Posterior cingulate gyrus (tissue), 11 donors: ENCODE data around the gene IRGQ.
A peak's percentile ranks its signal among the peaks of the same experiment; 100 is the strongest.

Source experiments
- DNase-seq, 10 donors: peaks; one replicate each; pipeline versions ENCODE4 v3.0.0 to v3.0.0-alpha.2; 2020 to 2021; ENCODE audit warnings: mixed read lengths in 3 of 10
- intact Hi-C: fragments of 100-400 bp; cut with DNase I; formaldehyde crosslinking; loops from one replicate; pipeline ENCODE4 v1.15.1; 2023

The IRGQ gene

DNA sequence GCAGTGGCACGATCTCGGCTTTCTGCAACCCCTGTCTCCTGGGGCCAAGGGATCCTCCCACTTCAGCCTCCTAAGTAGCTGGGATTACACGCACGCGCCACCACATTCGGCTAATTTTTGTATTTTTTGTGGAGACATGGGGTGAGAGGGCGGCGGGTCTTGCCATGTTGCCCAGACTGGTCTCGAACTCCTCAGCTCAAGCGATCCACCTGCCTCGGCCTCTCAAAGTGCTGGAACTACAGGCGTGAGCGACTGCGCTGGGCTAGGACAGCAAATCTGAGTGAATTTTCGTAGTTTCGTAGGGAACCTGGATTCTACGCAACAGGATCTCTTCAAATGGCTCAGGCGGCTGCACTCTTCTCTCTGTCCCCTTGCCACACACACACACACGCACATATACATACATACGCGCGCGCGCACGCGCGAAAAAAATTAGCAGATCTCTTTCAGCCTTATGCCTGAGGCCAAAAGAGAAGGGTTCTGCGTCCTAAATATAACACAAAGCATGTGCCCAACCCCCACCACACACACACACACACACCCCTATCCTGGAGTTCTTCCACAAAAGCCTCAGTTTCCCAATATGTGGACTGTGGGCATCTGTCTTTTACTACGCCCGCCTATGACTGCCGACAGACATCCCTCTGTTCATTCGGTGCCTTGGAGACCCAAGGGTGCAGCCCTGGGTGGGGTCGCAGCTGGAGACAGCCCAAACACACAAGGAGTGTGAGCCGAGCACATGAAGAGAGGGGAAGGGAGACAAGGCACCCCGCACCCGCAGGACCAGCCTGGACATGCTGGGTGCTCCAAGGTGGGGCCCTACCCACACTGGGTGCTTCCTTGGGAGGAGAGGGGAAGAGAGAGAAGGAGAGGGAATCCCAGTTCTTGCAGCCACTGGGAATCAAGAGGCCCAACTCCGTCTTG, 19.7 kb downstream of the IRGQ start:
- peak in 1 of 10 donors; percentile 84 for DNase-seq
- intact Hi-C loops = loop anchor here (1.0 kb wide), 1 partner anchor 20 kb away; the partner anchor contains the start of genes IRGQ and ZNF576

DNA sequence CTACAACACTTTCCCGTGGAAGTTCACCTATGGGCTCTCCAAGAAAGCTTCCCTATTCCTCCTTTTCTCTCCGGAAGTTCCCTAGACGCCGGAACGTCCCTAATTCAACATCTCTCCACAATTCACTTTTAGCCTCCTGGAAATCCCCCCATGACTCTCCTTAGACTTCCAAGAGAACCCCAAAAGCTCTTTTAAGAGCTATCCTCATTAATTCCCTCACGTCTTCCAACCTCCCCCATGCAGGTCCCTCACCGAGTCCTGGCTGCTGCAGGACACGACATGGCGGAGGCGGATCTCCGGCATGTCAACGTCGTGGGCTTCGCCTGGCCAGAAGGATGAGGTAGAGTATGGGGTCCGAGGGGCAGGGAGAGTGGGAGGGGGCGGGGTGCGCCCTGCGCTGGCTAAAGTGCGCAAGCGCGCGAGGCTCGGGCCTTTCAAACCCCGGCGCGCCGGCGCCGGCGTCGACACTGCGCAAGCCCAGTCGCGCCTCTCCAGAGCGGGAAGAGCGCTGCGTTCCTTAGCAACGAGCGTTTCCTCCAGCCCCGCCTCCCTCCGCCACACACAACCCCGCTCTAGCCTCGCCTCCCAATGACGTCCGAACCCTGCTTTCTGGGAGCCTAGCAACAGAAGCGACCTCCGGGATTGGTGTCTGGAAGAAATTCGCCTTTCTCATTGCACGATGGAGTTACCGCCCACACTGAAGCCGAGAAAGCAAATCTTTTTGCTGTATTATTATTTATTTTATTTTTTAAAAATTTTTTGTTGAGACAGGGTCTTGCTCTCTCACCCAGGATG, 20.6 kb downstream of the IRGQ start, which contains the start of the genes PINLYP and XRCC1:
TSS of gene PINLYP (plus strand) at position 646 of the 795 bp plus-strand sequence. CDS start 1,391 bp downstream, outside the sequence.
TSS of gene XRCC1 (minus strand) at position 372 of the 795 bp plus-strand sequence. CDS start at position 303, 69 bp downstream.
- peak; percentile 93 to 100 (median 96) for DNase-seq
- intact Hi-C loops = loop anchor here (1.0 kb wide), 1 partner anchor 21 kb away; the partner anchor contains the start of genes IRGQ and ZNF576

DNA sequence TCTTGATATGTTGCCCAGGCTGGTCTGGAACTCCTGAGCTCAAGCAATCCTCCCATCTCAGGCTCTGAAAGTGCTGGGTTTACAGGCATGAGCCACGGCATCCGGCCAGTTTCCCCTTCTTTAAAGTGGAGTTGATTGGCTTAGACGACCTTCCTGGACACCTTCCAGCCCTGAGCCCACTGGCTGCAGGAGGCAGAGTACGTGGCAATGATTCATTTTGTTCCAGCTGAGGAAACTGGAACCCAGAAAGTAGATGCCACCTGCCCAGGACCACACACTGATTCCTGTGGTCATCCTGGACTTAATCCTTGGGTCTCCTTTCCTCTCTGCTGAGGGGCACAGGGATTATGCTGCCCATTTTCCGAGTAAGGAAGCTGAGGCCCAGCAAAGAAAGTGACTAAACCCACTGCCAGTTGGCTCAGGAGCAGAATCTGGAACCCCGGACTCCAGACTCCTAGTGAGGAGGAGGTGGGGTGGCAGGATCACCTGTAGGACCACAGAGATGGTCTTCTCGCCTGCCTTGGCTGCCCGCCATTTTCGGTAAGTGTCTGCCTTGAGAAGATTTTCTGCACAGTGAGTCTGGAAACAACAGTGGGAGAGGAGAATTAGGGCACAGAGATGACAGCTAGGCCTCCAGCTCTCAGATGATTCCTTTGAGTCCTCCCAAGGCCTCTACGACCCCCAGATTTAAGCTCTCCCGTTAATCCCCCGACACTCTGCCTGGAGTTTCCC, 21.3 kb downstream of the IRGQ start:
- intact Hi-C loops = loop anchor here (1.0 kb wide), 1 partner anchor 22 kb away; the partner anchor contains the start of genes IRGQ and ZNF576
- DNase-seq = peak in 1 of 10 donors; percentile 37

DNA sequence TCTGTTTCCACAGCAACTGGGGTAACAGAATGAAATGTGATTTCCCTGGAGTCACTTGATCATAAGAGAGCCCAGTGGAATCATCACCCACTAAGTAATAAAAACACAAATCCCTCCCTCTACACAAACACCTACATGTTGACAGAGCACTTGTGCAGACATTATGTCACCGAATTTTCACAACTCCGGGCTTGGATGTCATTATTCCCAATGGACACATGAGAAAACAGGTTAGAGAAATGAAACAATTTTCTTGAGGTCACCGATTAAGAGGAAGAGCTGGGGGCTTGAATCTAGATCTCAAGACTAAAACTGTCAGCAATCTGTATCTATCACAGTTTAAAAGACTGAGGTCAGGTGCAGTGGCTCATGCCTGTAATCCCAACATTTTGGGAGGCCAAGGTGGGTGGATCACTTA, 23.8 kb downstream of the IRGQ start:
- intact Hi-C loops = no loop called here

DNA sequence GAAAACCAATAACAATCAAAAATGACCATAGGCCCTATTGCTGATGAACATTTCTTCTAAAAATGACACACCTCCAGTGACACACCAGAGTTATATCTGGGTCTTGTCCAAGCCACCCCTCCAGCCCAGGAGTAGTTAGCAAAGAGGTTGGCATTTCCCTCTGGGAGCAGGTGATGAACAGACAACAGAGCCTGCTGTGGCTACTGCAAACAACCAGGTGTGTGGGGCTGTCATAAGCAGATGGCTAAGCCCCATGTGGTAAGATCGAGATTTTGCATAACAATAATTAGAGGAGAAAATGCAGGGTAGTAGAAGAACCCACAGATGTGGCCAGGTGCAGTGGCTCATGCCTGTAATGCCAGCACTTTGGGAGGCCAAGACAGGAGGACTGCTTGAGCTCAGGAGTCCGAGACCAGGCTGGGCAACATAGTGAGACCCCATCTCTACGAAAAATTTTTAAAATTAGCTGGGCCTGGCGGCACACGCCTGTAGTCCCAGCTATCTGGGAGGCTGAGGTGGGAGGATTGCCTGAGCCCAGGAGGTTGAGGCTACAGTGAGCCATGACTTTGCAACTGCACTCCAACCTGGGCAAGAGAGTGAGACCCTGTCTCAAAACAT, 25.7 kb downstream of the IRGQ start:
- DNase-seq = peak in 1 of 10 donors; percentile 30
- intact Hi-C loops = no loop called here

More for the DNA sequence above, 23.8 kb downstream of the IRGQ start:
- DNase-seq = no peak

DNA sequence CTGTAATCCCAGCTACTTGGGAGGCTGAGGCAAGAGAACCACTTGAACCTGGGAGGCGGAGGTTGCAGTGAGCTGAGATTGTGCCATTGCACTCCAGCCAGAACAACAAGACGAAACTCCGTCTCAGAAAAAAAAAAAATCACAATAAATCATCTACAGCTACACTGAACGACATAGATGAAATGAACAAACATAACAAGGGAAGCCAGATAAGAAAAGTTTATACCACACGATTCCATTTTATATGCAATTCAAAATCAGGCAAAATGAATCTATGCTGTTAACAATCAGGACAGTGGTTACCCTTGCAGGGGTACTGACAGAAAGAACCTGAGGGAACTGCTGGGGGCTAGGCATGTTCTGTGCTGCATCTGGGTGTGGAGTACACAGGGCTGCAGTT, 26.3 kb downstream of the IRGQ start:
- peak in 1 of 10 donors; percentile 5 for DNase-seq

DNA sequence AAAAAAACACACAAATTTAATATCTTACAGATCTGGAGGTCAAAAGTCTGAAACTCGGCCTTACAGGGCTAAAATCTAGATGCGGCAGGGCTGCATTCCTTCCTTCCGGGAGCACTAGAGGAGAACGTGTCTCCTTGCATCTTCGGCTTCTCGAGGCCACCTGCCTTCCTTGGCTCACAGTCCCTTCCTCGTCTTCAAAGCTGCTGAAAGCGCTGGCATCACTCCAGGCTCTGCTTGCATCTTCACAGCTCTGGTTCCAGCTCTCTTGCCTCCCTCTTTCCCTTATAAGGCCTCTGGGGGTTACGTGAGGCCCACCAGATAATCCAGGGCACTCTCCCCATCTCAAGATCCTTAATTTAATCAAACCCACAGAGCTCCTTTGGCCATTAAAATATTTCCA, 31.1 kb downstream of the IRGQ start:
- DNase-seq = peak in 8 of 10 donors; percentile 39 to 92 (median 64)
- intact Hi-C loops = no loop called here

More for the DNA sequence above, 26.3 kb downstream of the IRGQ start:
- intact Hi-C loops = no loop called here

DNA sequence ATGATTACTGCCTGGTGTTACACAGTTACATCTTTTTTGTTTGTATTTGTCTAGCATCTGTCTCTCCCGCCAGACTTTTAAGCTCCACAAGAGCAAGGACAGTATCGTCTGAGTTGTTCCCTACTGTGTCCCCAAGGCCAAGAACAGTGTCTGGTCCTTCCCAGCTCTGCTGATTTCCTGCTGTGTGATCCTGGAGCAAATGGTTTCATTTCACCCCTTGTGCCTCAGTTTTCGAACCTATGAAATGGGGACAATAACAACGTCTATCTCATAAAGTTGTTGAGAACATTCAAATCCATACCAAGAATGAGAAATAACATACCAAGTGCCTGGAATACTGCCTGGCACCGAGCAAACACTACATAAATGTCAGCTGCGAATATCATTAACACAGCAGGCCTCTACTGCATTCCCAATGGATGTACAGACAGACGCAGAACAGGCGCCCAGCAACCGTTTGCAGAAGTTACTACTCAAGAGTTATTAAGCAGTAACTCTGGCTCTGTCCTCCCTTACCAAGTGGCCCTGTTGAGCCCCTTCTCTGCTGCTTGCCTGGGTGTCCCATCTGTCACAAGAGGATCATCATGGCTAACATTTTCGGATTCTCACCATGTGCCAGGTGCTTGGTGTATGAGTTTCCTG, 32.0 kb downstream of the IRGQ start:
- intact Hi-C loops = no loop called here
- peak in 1 of 10 donors; percentile 36 for DNase-seq

DNA sequence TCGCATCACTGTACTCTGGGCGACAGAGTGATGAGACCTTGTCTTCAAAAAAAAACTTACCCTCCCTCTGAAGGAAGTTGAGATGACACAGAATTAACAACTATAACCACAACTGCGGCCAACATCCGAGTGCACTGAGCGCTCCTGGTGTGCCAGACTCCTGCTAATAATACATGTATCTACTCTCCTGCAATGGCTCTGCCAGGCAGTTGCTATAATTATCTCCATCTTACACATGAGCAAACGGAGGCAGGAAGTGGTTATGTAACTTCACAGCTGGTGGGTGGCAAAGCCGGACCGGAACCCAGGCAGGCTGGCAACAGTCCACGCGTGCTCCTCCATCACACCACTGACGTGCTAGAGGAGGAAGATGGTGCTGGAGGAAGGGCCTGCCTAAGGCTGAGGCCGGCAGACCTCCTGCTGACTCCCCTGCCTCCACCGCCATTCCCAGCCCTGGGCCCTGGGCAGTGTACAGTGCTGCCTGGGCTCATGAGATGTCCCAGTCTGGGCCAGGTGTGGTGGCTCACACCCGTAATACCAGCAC, 33.2 kb downstream of the IRGQ start:
- DNase-seq = peak; percentile 44 to 97 (median 86)
- intact Hi-C loops = no loop called here

DNA sequence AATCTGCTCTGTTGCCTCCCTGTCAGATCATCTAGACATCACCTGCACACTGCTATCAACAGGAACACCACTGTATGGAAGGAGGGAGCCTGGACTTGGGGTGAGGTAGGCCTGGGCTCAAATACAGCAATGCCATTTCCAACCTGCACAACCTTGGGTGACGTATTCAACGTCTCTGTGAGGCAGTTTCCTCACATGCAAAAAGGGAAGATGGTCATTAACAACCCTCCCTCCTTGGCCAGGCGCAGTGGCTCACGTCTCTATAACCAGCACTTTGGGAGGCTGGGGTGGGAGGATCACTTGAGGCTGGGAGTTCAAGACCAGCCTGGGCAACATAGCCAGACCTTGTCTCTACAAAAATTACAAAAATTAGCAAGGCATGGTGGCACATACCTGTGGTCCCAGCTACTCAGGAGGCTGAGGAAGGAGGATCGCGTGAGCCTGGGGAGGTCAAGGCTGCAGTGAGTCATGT, 33.7 kb downstream of the IRGQ start:
- DNase-seq = no peak
- intact Hi-C loops = no loop called here

DNA sequence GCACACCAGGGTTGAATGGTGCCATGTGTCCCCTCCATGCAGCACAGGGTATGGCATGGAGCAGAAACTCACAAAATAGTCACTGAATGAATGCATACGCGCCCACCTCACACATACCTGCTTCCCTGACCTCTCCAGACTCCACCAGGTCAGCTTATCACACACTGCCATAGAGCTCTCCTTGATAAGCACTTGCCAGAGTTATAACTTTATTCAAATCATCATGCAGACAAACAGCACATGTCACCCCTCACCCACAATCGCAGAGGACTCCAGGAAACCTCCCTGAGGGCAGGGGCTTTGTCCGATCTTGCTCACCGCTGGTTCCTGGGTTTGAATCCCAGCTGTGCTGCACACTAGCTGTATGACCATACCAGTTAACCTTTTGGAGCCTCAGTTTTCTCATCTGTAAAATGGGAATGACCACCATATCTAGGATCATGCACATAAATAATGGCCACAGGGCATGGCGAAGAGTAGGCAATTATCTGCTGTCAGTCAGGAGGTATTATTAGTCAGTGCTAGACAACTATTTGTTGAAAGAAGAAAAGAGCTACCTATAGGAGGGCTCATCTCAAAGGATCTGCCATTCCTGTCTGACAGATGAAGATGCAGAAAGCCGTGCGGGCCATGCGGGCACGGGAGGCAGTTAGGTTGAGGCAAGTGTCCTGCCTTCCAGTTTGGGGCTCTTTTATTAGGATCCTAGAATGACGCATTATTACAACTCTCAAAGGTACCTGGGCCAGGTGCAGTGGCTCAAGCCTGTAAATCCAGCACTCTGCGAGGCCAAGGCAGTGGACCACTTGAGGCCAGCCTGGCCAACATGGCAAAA, 34.6 kb downstream of the IRGQ start:
- intact Hi-C loops = no loop called here
- DNase-seq = peak in 2 of 10 donors; percentile 31 to 50

DNA sequence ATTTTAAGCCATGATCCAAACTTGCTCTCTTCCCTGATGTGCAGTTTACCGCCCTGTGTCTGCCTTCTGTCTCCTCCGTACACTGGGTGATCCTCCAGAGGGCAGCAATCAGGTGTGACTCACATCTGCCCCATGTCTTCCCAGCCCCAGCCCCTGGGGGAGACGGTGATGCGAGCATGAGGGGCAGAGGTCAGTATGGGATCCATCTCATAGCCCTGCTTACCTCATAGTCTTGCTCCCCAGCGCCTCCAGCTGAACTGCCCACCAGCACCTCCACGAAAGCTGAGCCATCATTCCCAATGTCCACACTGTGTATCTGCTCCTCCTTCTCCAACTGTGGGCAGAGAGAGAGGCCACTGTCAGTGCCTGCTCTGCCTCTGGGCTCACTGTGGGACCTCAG, 35.2 kb downstream of the IRGQ start:
- DNase-seq = peak in 3 of 10 donors; percentile 35 to 53 (median 45)
- intact Hi-C loops = no loop called here

DNA sequence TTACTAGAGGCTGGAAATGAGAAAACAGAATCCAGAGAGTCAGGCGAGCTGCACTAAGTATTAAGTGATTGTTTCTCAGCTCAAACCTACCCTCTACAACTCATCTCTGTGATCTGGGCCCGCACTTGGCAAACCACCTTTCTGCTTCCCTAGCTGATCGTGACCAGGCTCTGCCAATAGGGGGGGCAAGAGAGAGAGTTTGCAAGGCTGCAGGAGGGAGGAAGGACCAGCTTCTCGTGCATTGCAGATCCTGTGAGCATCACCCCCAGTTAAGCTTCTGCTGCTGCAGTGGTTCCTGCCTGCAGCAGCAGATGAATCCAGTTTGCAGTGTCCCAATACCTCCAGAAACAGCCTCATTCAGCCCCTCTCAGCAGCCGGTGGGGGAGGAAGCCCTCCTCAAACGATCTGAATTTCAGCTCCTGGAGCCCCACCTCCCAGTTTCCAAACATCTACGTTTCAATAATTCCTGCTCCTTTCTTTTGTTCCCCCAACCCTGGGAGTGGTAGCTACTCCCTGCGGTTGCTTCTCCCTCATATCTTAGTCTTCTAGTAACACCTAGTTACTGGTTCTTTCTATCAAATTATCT, 40.7 kb downstream of the IRGQ start:
- peak; percentile 71 to 96 (median 85) for DNase-seq
- intact Hi-C loops = loop anchor here (2.0 kb wide), 1 partner anchor 98 kb away; no protein-coding TSS in a partner anchor

DNA sequence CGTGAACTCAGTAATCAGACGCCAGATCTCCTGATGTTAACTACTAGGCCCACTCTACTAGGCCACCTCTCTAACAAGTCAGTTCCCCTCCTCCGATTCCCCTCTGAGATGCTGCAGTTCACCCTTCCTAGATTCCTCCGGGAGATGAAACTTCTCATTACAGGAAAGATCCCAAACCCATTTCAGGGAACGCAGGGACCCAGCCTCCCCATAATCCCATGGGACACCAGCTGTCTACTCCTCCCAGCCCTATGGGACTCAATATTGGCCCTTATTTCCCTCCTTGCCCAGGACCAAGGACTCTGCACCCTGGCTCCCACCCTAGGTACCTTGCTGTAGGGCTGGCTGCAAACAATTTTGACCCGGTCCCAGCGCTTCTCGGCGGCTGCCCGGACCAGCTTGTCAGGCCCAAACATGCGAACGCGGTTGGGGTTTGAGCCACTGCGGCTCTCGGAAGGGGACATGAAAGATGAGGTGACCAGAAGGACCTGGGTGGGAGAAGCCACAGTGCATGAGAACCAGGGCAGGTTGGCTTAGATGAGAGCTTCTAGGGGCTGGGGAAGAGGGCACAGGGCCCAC, 41.5 kb downstream of the IRGQ start:
- DNase-seq = peak in 3 of 10 donors; percentile 31 to 54 (median 53)
- intact Hi-C loops = loop anchor here (2.0 kb wide), 1 partner anchor 98 kb away; no protein-coding TSS in a partner anchor

DNA sequence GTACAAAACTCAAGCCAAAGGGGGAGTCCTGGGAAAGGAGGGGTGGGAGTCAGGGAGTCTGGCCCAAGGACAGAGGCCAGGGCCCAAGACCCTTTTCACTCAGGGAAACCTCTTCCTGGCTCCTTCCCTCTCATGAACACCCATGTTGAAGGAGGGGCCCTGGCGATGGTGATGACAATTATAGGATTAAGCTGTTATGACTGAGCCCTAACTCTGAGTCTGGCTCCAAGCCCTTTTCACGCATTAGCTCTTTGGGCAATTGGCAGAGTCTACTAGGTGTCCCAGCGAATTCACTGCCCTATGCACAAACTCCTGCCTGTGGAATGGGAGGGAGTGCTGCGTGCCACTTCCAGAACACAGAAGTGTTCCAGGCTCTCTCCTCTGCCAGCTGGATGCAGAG, 42.3 kb downstream of the IRGQ start:
- intact Hi-C loops = loop anchor here (2.0 kb wide), 1 partner anchor 99 kb away; no protein-coding TSS in a partner anchor
- DNase-seq = peak in 1 of 10 donors; percentile 6

DNA sequence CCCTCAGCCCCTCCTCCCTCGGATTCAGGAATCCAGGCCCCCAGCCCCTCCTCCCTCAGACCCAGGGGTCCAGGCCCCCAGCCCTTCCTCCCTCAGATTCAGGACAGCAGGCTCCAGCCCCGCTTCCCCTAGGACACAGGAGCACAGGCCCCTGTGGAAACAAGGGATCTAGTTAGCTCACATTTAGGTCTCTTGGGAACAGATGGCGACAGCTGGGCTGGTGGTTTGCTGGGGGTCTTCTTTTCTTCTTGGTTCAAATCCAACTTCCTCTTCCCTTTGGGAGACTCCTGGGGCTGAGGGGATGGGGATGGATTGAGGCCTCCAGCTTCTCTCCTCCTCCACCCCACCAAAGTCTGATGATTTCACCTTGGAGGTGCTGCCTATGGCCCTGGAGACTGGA, 43.3 kb downstream of the IRGQ start:
- peak in 2 of 10 donors; percentile 40 to 53 for DNase-seq
- intact Hi-C loops = no loop called here

DNA sequence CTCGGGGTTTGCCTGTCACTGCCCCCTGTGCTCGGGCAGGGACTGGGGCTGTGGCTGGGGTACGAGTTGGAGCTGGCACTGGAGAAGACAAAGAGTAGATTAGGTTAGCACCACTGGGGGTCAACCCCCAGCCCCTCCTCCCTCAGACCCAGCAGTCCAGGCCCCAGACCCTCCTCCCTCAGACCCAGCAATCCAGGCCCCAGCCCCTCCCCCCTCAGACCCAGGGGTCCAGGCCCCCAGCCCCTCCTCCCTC, 43.8 kb downstream of the IRGQ start:
- intact Hi-C loops = no loop called here
- peak in 1 of 10 donors; percentile 67 for DNase-seq
